ENCODE results near the gene LIN7B.
"Not testable (repeated sequence)": the region's sequence is repeated elsewhere in the genome, so short reads cannot be mapped to it uniquely, and the experiment has no call there.

LIN7B gene

DNA sequence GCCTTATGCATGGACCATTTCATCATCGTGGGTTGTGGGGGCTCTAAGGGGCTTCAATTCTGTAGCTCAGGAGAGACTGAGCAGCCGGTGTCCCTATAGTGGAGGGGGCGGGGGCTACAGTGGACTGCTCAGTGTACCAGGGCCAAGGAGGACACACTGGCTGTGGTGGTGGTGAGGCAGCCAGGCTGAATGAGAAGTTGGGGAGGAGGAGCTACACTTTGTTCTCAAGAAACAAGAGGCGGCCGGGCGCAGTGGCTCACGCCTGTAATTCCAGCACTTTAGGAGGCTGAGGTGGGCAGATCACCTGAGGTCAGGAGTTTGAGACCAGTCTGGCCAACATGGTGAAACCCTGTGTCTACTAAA lies 32.2 kb downstream of the LIN7B start:
- not testable (repeated sequence) for DNase-seq

DNA sequence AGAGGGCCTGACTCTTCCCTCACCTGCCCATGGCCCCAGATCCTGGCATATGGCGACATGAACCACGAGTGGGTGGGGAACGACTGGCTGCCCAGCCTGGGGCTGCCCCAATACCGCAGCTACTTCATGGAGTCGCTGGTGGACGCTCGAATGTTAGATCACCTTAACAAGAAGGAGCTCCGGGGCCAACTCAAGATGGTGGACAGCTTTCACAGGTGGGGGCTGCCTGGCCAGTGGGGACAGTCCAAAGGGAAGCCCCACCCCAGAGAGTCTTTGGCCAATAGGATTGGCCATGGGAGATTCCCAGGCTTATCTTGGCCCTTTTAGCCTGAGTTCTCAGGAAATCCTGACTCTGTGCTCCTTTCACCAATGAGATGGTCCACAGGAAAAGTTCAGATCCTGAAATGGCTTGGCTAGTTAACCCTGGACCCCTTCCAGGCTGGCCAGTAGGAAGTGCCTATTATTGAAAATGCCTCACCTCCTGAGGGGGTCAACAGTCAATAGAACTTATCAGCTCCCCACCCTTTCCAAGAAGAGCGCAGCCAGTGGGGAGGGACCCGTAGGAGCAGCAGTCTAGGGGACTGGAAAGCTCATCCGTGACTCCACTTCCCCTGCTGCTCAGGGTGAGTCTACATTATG lies 34.0 kb downstream of the LIN7B start:
- no peak for DNase-seq

DNA sequence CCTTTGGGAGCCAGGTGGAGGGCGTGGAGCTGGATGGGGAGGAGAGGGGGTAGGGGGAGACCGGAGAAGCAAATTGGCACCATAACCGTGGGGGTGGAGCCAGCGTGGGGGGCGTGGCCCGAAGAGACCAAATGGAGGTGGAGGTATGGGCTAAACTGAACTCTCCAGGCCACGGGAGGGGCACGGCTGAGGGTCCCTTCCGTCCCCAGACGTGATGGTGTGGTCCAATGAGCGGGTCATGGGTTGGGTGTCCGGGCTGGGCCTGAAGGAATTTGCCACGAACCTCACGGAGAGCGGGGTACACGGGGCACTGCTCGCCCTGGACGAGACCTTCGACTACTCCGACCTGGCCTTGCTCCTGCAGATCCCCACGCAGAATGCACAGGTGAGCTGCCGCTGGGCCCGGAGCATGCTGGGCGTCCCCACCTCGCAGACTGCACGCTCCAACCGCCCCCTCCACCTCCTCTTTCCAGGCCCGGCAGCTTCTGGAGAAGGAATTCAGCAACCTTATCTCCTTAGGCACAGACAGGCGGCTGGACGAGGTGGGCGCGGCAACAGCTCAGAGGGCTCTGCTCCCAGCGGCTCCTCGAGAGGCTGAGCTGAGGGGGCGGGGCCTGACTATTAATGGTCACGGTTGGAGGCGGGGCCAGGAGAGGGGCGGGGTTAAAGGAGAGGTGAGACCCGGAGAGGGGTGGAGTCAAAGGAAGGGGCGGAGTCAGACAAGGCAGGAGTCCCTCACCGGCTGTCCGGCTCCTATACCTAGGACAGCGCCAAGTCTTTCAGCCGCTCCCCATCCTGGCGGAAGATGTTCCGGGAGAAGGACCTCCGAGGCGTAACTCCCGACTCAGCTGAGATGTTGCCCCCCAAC lies 34.8 kb downstream of the LIN7B start:
- peak; percentile 90 for DNase-seq

DNA sequence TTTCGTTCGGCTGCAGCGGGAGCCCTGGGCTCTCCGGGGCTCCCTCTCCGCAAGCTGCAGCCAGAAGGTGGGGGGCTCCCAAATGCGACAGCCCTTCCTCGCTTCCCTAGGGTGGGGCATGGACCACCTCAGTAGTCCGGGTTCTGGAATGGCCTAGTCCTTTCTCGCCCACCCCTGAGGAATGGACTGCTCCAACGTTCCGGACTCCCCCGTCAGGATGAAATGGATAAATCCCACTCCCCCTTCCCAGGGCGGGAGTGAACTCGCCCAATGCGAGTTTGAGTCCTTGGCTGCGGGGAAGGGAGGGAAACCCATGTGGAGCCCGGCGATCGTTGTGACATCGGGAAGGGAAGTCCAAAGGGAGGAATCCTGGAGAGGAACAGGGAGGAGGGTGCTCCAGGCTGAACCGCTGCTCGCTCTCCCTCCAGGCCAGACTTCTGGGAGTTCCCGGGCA lies 35.5 kb downstream of the LIN7B start:
- peak; percentile 64 for DNase-seq

DNA sequence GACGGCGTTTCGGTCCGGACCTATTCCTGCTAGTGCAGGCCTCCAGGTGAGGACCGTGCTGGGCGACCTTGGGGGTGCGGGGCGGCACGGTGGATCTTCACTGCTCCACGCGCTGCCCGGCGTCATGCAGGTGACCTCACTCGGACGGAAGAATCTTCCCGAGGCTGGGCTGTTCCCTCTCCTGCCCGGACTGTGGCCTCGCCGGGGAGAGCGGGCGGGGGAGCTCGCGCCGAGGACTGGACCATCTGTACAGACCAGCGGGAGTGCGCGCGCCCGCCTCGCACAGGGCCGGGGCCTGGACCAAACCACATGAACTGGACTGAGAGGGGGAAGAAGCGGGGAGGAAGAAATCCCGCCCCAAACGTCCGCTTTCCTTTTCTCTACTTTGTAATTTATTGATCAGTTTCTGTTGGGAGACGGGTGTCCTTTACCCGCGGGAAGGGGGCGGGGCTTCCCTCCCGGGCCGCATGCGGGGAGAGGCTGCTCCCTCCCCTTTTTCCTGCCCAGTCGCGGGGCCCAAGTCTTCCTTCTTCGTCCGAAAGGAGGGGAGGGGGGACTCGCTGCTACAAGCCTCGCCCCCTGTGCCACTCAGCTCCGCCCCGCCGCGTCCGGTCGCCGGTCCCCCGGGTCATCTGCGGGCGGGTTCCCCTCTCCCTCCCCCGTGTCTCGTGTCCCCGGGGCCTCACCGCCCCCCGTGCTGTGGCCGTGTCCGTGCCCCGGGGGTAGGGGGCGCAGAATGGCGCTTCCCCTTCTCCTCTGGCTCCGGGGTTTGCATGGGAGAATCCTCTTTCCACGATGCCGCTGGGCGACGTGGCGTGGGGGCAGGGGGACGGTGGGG lies 36.2 kb downstream of the LIN7B start:
- DNase-seq = peak; percentile 86

DNA sequence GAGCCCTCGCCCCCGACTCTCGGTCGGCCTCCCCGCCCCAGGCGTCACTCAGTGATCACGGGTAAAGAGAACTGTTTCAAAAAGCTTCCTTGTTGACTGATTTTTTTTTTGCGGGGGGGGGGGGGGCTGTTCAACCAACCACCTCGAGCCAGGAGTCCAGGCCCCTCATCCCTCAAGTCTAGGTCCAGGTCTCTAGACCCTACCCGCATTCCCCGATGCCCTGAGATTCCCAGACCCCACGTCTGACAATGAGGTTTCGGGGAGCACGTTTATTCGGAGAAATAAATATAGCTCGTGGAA lies 36.7 kb downstream of the LIN7B start:
- no peak for DNase-seq

DNA sequence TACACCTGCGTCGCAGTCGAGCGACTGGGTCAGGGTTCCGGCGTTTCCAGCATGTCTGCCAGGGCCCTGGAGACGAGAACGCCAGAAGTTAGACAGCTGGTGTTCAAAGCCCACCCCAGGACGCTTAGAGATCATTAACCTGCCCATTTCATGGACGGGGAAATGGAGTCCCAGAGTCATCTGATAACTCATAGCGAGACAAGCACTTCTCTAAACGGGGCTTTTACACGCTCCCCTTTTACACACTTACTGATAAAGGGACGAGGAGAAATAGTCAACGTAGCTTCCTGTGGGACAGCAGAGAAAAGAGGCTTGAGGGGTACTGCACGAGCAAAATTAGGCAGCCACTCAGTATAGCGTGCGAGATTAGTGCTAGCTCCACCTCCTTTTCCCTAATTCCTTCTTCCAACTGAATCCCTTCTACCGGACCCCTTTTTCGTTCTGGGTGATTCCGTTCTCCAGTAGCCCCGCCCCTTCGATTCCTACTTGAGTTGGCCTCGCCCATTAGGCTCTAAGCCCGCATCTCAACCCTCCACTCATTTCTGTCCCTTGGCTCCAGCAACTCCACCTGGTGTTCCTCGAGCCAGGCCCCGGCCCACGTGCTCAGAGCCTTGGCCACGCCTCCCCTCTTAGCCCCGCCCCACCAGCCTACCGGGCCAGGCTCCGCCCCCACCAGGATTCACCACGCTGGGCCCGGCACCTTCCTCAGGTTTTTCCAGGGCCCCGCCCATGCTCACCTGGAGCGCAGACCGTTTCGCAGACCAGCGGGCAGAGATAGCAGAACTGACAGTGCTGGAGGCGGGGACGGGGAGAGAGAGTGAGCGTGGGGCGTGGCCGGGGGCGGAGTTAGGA lies 37.3 kb downstream of the LIN7B start:
- DNase-seq = peak; percentile 75

DNA sequence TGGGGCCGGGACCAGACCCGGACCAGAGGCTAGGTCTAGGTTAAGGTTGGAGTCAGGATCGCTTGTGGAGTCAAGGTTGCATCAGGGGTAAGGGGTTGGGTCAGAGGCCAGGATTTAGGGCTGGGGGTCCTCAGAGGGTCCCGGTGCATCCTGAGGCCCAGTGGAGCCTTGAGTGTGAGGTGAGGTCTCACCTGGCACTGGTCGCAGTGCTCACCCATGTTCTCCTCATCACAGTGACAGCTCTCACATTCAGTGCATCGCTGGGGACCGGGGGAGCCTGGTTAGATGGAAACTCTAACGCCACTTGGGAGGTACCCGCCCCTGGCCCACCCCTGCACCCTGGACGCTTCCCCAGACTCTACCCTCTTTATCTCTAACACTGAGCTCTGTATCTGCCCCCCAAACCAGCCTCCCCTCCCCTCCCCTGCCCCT lies 38.0 kb downstream of the LIN7B start:
- no peak for DNase-seq

DNA sequence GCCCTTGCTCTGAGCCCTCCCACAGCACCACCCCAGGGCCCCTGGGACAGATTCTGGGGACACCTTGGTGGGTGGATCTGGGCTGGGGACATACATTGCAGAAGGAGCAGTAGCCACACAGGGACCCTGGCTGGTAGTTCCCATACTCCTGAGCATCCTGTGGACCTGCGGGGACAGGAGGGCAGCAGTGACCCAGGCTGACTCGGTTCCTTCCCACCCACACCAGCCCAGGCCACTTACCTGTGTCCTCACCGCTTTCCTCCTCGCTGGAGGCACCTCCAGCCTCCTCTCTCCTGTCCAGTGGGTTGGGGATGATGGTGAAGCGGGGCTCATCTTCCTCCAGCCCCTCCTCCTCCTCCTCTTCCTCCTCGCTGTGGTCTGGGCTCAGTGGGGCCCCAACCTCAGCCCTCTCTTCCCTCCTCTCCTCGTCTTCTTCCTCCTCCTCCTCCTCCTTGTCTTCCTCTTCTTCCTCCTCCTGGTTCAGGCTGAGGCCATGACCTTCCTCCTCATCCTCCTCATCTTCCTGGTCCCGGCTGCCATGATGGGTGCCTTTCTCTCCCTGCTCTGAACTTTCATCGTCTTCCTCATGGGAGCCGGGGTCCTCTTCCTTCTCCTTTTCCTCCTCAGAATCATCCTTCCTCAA lies 39.1 kb downstream of the LIN7B start:
- no peak for DNase-seq

DNA sequence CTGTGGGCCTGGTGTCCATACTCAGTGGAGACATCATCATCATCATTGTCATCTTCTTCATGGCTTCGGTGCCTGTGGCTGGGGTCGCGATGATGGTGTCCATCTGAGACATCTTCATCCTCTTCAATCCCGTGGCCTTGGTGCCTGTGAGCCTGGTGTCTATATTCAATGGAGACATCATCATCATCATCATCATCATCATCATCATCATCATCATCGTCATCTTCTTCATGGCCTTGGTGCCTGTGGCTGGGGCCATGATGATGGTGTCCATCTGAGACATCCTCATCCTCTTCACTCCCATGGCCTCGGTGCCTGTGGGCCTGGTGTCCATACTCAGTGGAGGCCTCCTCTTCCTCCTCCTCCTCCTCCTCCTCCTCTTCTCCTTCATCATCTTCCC lies 40.1 kb downstream of the LIN7B start:
- DNase-seq = no peak

DNA sequence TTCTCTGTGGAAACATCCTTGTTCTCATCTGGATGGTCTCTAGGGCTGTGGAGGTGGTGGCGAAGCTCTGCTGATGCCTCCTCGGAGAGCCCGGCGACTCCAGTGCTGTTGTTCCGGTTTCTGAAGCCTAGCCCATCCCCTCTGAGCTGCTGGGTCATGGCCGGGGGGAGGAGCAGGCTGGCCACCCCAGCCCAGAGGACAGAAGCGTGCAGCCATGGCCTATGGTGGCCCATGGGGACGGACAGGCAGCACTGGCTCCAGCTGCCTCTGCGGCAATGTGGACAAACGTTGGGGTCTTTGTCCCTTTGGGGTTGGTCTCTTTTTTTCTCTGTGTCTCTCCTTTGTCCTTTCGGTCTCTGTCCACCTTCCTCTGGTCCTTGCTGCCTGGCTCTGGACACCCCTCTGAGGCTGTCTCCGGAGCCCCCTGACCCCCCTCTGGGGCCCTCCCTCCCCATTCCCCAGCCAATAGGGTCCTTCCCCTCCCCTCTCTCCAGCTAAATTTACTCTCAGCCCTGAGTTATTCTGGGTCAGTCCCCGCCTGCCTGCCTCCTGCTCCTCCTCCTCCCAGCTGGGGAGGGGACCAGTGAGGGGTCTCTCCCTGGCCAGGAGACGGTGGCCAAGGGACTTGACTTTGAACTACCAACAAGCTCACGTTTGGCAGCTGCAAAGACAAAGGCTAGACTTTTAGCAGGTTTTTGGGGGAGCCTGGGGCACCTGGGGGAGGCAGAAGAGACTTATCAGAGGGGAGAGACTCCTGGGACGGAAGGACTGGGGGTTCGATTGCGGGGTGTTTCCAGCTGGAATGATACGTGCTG lies 41.0 kb downstream of the LIN7B start, which contains the start of gene HRC:
HRC (minus strand) TSS at position 392 of the 815 bp plus-strand sequence; CDS start at position 233, 159 bp downstream.
- no peak for DNase-seq

DNA sequence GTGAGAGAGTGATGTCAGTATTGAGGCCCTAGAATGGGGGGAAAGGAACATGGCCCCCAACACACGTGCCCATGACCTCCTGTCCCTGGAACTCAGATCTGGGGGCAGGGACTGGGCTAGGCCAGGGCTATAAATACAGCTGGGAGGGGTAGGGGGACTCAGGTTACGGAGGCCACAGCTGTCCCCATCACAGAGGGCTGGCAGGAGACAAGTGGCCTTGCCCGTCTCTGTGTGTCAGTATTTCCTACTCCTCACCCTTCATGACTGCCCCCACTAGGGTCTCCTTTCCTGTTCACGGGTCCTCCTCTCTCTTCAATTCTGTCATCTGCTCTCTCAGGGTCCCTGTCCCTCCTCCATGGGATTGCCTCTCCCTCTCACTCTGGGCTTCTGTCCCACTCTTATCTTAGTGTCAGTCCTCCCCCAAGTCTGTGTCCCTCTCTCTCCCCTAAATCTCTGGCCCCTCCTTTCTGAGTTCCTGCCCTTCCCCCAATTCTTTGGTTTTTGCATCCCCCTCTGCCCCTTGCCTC lies 41.7 kb downstream of the LIN7B start:
- no peak for DNase-seq

DNA sequence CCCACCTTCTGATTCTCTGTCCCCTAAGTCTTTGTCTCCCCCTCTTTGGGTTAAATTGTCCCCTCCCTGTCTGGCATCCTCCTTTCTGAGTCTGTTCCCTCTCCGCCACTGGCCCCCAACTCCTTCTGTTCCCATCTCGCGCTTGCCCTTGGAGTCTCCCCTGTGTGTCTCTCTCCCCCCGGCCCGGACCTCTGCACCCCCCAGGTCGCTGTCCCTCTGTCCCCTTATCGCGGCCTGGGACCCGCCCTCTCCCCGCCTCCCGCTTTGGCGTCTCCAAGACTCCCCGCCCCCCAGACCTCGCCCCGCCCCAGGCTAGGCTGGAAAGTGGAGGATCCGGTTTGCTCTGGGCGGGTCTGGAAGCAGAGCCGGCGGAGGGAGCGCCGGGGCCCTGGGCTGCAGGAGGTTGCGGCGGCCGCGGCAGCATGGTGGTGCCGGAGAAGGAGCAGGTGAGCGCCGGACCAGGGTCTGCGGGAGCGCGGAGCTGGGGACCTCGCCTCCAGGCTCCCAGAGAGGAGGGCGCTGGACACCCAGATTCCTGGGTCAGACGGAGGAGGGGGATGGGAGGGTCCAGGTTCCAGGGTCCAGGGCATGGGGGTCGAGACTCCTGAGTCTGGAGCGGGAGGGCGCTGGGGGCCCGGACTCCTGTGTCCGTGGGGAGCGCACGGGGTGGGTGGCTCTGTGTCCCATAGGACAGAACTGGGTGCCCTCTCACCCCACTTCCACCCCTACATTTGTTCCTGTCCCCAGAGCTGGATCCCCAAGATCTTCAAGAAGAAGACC lies 43.5 kb downstream of the LIN7B start, which contains the start of gene TRPM4:
TRPM4 (plus strand) TSS at position 348 of the 780 bp plus-strand sequence; CDS start at position 423, 75 bp downstream.
- peak; percentile 41 for DNase-seq

DNA sequence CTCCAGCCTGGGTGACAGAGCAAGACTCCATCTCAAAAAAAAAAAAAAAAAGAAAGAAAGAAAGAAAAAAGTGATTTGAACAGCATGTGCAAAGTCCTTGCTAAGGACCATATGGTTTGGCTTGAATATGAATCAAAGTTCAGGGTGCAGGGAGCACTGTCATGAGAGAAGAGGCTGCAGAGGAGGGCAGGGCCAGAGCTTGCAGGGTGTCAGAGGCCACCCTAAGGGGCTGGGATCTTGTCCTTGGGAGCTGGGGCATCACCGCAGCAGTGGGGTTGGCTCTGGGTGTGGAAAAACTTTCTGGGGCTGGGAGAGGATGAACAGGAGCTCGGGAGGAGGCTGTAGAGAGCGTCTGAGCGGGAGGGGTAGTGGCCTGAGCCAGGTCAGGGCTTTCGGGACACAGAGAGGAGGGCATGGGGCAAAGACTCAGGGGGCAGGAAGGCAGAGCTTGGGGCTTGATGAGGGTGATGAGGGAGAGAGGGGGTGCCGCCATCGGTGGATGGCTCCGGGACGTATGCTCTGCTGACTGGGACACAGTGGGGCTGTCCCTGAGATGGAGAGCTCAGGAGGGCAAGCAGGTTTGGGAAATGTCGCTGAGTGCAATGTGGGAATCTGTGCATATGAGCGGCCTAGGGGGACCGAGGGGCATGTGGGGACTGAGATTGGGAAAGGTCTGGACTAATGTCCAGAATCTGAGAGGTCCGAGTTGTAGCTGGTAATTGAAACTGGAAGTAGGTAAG lies 46.5 kb downstream of the LIN7B start:
- DNase-seq = no peak

DNA sequence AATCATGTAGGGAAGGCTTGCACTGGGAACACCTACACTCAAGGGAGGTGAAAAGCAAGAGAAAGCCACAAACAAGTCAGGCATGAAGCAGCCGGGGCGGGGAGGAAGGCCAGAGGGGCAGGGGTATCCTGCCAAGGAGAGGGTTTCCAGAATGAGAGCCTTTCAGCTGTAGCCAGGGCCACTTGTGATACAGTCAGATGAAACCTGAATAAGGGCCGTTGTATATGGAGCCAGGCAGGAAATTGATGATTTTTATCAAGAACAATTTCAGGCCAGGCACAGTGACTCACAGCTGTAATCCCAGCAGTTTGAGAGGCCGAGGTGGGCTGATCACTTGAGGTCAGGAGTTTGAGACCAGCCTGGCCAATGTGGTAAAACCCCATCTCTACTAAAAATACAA lies 47.8 kb downstream of the LIN7B start:
- DNase-seq = no peak

DNA sequence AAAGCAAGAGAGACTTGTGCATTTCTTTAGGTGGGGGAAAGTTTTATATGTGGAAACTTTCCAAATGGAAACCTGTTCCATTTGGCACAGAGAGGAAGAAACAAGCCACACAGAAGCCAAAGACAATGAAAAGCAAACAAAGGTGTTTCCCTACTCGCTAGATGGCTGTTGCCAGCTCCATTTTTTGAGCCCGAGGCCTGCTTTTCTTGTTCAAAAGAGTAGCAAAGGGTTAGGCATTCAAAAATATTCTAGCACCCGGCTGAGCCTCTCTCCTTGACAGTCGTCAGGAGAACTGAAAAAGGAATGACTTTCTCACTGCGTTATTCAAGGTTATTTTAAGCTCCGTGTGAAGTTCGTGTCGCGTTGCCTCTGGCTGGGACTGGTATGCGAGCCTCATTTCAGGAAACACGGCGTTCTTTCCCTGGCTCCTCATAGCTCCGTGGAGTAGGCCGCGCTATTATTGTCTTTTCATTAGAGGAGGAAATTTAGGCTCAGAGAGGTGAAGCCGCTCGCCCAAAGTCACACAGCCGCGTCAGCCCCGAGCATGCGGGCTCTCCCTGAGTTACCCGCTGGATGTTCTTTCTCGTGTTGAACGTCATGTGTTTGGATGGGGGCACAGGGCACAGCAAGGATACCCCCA lies 51.1 kb downstream of the LIN7B start:
- no peak for DNase-seq

DNA sequence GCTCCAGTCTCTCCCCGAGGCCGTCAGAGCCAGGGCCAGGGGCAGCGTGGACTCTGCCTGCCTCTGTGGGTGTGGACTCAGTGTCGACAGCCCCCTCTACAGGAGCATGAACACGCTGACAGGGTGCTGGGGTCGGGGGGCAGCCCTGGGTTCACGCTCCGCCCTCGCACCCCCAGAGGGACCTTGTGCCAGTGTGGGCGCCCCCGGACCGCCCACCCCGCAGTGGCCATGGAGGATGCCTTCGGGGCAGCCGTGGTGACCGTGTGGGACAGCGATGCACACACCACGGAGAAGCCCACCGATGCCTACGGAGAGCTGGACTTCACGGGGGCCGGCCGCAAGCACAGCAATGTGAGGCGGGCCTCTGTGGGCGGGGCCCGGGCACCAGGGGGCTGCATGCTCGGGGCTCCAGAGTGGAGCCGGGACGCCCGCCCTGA lies 51.7 kb downstream of the LIN7B start:
- DNase-seq = no peak

DNA sequence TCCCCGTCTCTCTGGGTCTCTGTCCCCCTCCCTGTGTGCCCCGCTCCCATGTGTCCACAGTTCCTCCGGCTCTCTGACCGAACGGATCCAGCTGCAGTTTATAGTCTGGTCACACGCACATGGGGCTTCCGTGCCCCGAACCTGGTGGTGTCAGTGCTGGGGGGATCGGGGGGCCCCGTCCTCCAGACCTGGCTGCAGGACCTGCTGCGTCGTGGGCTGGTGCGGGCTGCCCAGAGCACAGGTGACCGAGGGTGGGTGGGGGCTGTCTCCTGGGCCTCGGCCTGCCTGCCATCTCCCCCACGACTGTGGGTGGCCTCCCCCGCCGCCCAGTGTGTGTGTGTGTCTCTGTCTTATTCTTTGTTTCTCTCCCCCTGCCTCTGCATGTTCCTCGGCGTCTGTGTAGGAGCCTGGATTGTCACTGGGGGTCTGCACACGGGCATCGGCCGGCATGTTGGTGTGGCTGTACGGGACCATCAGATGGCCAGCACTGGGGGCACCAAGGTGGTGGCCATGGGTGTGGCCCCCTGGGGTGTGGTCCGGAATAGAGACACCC lies 53.8 kb downstream of the LIN7B start:
- no peak for DNase-seq

Data from DMS 273 treated with DMSO at 0.1 percent for 48 hours (cell line).